K562 (cell line): ENCODE results near the gene BTBD18. TPM values are rescaled to one million over a fixed set of nuclear protein-coding genes. Genes with fewer than 3 reads are reported as not detected.

Source experiments
- ATAC-seq: fragments of 200-7000 bp; cut with Tn5 transposase; 3 replicates; pipeline ENCODE4 v1.9.1; 2020; ENCODE audit warnings: moderate library complexity
- BruUV-seq: library from RNA; stranded (reverse); fragments of 400-500 nt; replicated peaks from 2 replicates; lab custom pipeline; 2021; lab: Mats Ljungman, UMichigan
- CTCF ChIA-PET: fragments of 300-600 bp; formaldehyde crosslinking; extraction: SDS; loops from one replicate; lab custom pipeline; 2021; ENCODE audit warnings: low intra/inter-chr PET ratio; lab: Yijun Ruan, JAX
- POLR2A ChIA-PET: fragments of 300-600, 350-650 bp; sonication (Branson Sonifier 250); formaldehyde crosslinking; extraction: SDS; loops from one replicate; lab custom pipeline; 2021; ENCODE audit warnings: antibody characterized with exemption, inconsistent platforms; lab: Yijun Ruan, JAX
- DNase-seq, 4 experiments: peaks; one replicate each; pipeline versions ENCODE4 v3.0.0 to v3.0.0-alpha.2; 2011 to 2018; ENCODE audit warnings: low spot score in 3 of 4, mixed read lengths in 3 of 4; ENCODE audit errors: extremely low read depth in 1 of 4
- FAIRE-seq: peaks from 2 replicates; lab custom pipeline; 2011; peaks lifted over from hg19 to GRCh38; lab: Jason Lieb, UNC
- H2AFZ ChIP-seq: 2 replicates; pipeline ENCODE4 v1.6.0; 2011; ENCODE audit warnings: low read depth, low read length, control low read depth, inconsistent platforms
- H3K27ac ChIP-seq: fragments of 200-600 bp; 3 replicates; pipeline ENCODE4 v1.8.0; 2011; ENCODE audit warnings: low read depth, mild to moderate bottlenecking, control low read depth, inconsistent platforms, low read length, moderate library complexity, mixed read lengths; ENCODE audit errors: extremely low read depth
- H3K27me3 ChIP-seq, 2 experiments: fragments of 300-600 bp in 1 of 2; 2 replicates in 1 of 2; 3 replicates in 1 of 2; pipeline versions ENCODE4 v1.6.0 to v1.8.0; 2011; ENCODE audit warnings: inconsistent platforms in 2 of 2, low read length in 2 of 2, mild to moderate bottlenecking in 1 of 2, mixed read lengths in 1 of 2, moderate library complexity in 1 of 2; ENCODE audit not compliant: control insufficient read depth in 2 of 2, insufficient read depth in 2 of 2
- H3K36me3 ChIP-seq: fragments of 300-600 bp; 3 replicates; pipeline ENCODE4 v1.8.0; 2011; ENCODE audit warnings: mild to moderate bottlenecking, low read length, inconsistent platforms; ENCODE audit not compliant: control insufficient read depth, insufficient read depth
- H3K4me1 ChIP-seq, 2 experiments: fragments of 200-600 bp in 1 of 2; replicated peaks in 1 of 2; 2 replicates in 1 of 2; 3 replicates in 1 of 2; pipeline versions ENCODE4 v1.5.1 to v1.8.0; 2011; ENCODE audit warnings: inconsistent platforms in 2 of 2, low read length in 2 of 2, mild to moderate bottlenecking in 1 of 2, mixed read lengths in 1 of 2, moderate library complexity in 1 of 2; ENCODE audit not compliant: control insufficient read depth in 2 of 2, insufficient read depth in 2 of 2
- H3K4me2 ChIP-seq: 2 replicates; pipeline ENCODE4 v1.6.1; 2011; ENCODE audit warnings: low read length, control low read depth, inconsistent platforms, mixed read lengths; ENCODE audit not compliant: insufficient read depth
- H3K4me3 ChIP-seq: fragments of 200-600 bp; sonication (generic), shearing (Covaris generic); 2 replicates; pipeline ENCODE4 v1.5.1; 2016; ENCODE audit warnings: control low read depth, inconsistent platforms
- H3K79me2 ChIP-seq: fragments of 200-600 bp; 3 replicates; pipeline ENCODE4 v1.8.0; 2011; ENCODE audit warnings: low read length, inconsistent platforms; ENCODE audit not compliant: control insufficient read depth, insufficient read depth
- H3K9ac ChIP-seq, 2 experiments: 2 replicates each; pipeline versions ENCODE4 v1.6.0 to v1.6.1; 2011; ENCODE audit warnings: low read depth in 2 of 2, low read length in 2 of 2, control low read depth in 1 of 2, inconsistent platforms in 1 of 2, mild to moderate bottlenecking in 1 of 2, mixed read lengths in 1 of 2; ENCODE audit not compliant: insufficient read depth in 1 of 2
- H3K9me1 ChIP-seq: one replicate; pipeline ENCODE4 v1.6.0; 2011; ENCODE audit warnings: inconsistent platforms, mild to moderate bottlenecking, low read length, moderate library complexity; ENCODE audit not compliant: control insufficient read depth, insufficient read depth
- H3K9me3 ChIP-seq: replicated peaks from 2 replicates; pipeline ENCODE4 v1.5.1; 2011; ENCODE audit warnings: low read depth, low read length, inconsistent platforms; ENCODE audit not compliant: control insufficient read depth, insufficient read depth
- H4K20me1 ChIP-seq: replicated peaks from 2 replicates; pipeline ENCODE4 v1.6.1; 2011; ENCODE audit warnings: low read length, inconsistent platforms, mixed read lengths; ENCODE audit not compliant: control insufficient read depth, insufficient read depth
- CHD1 ChIP-seq: fragments of 200-600 bp; sonication (generic); IDR thresholded peaks from one replicate; pipeline ENCODE4 v1.6.1; 2012; ENCODE audit warnings: mild to moderate bottlenecking, moderate library complexity, low read length, inconsistent platforms
- CTCF ChIP-seq, 3 experiments: IDR thresholded peaks in 2 of 3; conservative IDR thresholded peaks in 1 of 3; 2 replicates each; pipeline ENCODE4 v1.5.1; 2011 to 2012; ENCODE audit warnings: low read length in 3 of 3, mild to moderate bottlenecking in 3 of 3, control low read depth in 2 of 3, improper control_type of control experiment in 1 of 3, inconsistent platforms in 1 of 3, low read depth in 1 of 3, mixed read lengths in 1 of 3, moderate library complexity in 1 of 3; ENCODE audit not compliant: insufficient read depth in 2 of 3
- GABPA ChIP-seq: fragments of 200-800 bp; sonication (Bioruptor generic); conservative IDR thresholded peaks from 2 replicates; pipeline ENCODE4 v1.6.1; 2016; ENCODE audit warnings: low read depth, missing genetic modification characterization, missing compliant biosample characterization
- HBP1 ChIP-seq: fragments of 450-650 bp; formaldehyde crosslinking; IDR thresholded peaks from 2 replicates; pipeline ENCODE4 v1.4.0; 2022; ENCODE audit warnings: missing genetic modification characterization
- HDAC1 ChIP-seq, 2 experiments: fragments of 450-650 bp; IDR thresholded peaks; 2 replicates each; pipeline ENCODE4 v1.6.1; 2016 to 2017; ENCODE audit warnings: inconsistent platforms in 1 of 2, mild to moderate bottlenecking in 1 of 2, moderate library complexity in 1 of 2
- HIVEP1 ChIP-seq: fragments of 250-450 bp; sonication (Bioruptor Pico); IDR thresholded peaks from 2 replicates; pipeline ENCODE4 v1.4.0; 2020; ENCODE audit warnings: mild to moderate bottlenecking
- MLLT1 ChIP-seq, 2 experiments: fragments of 450-650 bp; IDR thresholded peaks; 2 replicates each; pipeline ENCODE4 v1.6.1; 2016
- RAD21 ChIP-seq, 2 experiments: fragments of 250-450 bp in 1 of 2; fragments of 450-650 bp in 1 of 2; sonication (Bioruptor Pico) in 1 of 2; formaldehyde crosslinking in 1 of 2; IDR thresholded peaks in 1 of 2; conservative IDR thresholded peaks in 1 of 2; 2 replicates each; pipeline versions ENCODE4 v1.4.0 to v1.8.0; 2020 to 2022; ENCODE audit warnings: mild to moderate bottlenecking in 2 of 2, moderate library complexity in 1 of 2
- SREBF1 ChIP-seq: fragments of 150-350 bp; IDR thresholded peaks from 2 replicates; pipeline ENCODE4 v1.6.1; 2014; ENCODE audit warnings: antibody characterized with exemption, low read depth, low read length, borderline replicate concordance
- ZNF766 ChIP-seq: fragments of 200-800 bp; sonication (Bioruptor generic); conservative IDR thresholded peaks from 2 replicates; pipeline ENCODE4 v1.6.1; 2016; ENCODE audit warnings: missing genetic modification characterization, missing compliant biosample characterization
- ZNF778 ChIP-seq: fragments of 450-650 bp; formaldehyde crosslinking; IDR thresholded peaks from 2 replicates; pipeline ENCODE4 v1.4.0; 2020; ENCODE audit warnings: mild to moderate bottlenecking, moderate library complexity
- WGBS: fragments of 100-300 bp; shearing (Covaris generic); methylation state at CpG from one replicate; pipeline ENCODE4 v1.1.6; 2016; ENCODE audit warnings: low coverage, mixed read lengths; ENCODE audit not compliant: insufficient coverage; ENCODE audit errors: missing lambda C conversion rate; 5-methylcytosine and 5-hydroxymethylcytosine counted together
- in situ Hi-C: fragments of 300-500 bp; cut with MboI; formaldehyde crosslinking; loops from 4 replicates; pipeline ENCODE4 v1.15.0; 2018; ENCODE audit warnings: inconsistent platforms, mixed read lengths
- intact Hi-C: fragments of 100-400 bp; cut with micrococcal nuclease; formaldehyde crosslinking; loops from 2 replicates; pipeline ENCODE4 v1.14.2; 2022
- polyA plus RNA-seq, 8 experiments: library from polyadenylated mRNA; depleted of rRNA in 4 of 8; stranded (reverse) in 5 of 8; unstranded in 3 of 8; fragments of >200 nt; fragmentation: Nextera tagmentation in 2 of 8; fragmentation: Illumina TruSeq in 1 of 8; extraction: Ambion mirVana in 2 of 8; extraction: Trizol in 1 of 8; gene quantifications; 2 replicates each; pipeline versions ENCODE4 v1.2.1 to v1.2.3, GENCODE V29; 2011 to 2014; ENCODE audit warnings: inconsistent platforms in 1 of 8, missing spikeins in 1 of 8
- total RNA-seq, 7 experiments: library from RNA; depleted of rRNA in 6 of 7; stranded (reverse); fragments of >200 nt in 6 of 7; fragmentation: Illumina TruSeq in 2 of 7; extraction: Trizol in 2 of 7; gene quantifications; 2 replicates each; pipeline versions ENCODE4 v1.2.1 to v1.2.3, GENCODE V29; 2011 to 2021; ENCODE audit warnings: low replicate concordance in 1 of 7

Gene BTBD18
- total and polyA plus RNA-seq, 9 of the 15 experiments (the other 6 are each of a cell fraction or from before 2014, with no cell fraction given), result 0.06 TPM; not detected in 8

- H3K27me3 ChIP-seq, result no peaks in the 10 kb centered on the region
- peak; percentile 70 for ATAC-seq
- no peaks in the 10 kb centered on the region for H3K9me3 ChIP-seq
- peak overlapping the region; percentile 79 for H3K4me2 ChIP-seq
- intact Hi-C loops, result loop anchor here (2.0 to 5.0 kb wide), 2 partner anchors 15 to 34 kb away; no protein-coding TSS in a partner anchor
- H3K9me1 ChIP-seq, result no peaks in the 10 kb centered on the region
- no peak for TF ChIP-seq HIVEP1 (CRISPR knock-in tag)
- TF ChIP-seq RAD21 (CRISPR knock-in tag; conservative IDR thresholded peaks at IDR 0.05 in 1 of 2, IDR thresholded peaks at IDR 0.05 in 1 of 2), result peak in 1 of 2 experiments; percentile 16; a peak in 1 of 4 replicates
- no peak for TF ChIP-seq GABPA (tag)
- TF ChIP-seq ZNF778 (CRISPR knock-in tag), result no peak
- TF ChIP-seq CHD1, result no peak
- TF ChIP-seq HDAC1 (IDR thresholded peaks at IDR 0.05), result peak in 1 of 2 experiments; percentile 52; a peak in 1 of 4 replicates
- peak in 1 of 2 experiments; percentile 22; a peak in 1 of 4 replicates for TF ChIP-seq MLLT1 (IDR thresholded peaks at IDR 0.05)
- TF ChIP-seq ZNF766 (CRISPR knock-in tag), result peak; percentile 77
- TF ChIP-seq HBP1 (CRISPR knock-in tag), result no peak
- peak in 2 of 3 experiments; percentile 16 to 17; a peak in 1 of 6 replicates for TF ChIP-seq CTCF (IDR thresholded peaks at IDR 0.05 in 2 of 3, conservative IDR thresholded peaks at IDR 0.05 in 1 of 3; ENCODE audit: insufficient read depth in 2 of 3, low read depth in 1 of 3, low read length in 3 of 3)
- TF ChIP-seq SREBF1, result no peak
- peaks cover 7 to 22% of the 10 kb centered on the region in 2 experiments; a peak in 4 of 5 replicates for H3K4me1 ChIP-seq
- peaks cover 7% of the 10 kb centered on the region for H4K20me1 ChIP-seq
- no peak overlapping the region for H2AFZ ChIP-seq
- peak; percentile 34 to 54 (median 47) for DNase-seq
- ChIA-PET CTCF (no interaction called here), POLR2A (interaction anchor here (0.7 to 6.2 kb wide), 8 partner anchors 9 to 51 kb away, joined by 3 to 88 read pairs (median 10); partner anchors contain the start of genes BTBD18, MED19, SELENOH and TMX2)
- 6% methylated on average over 1 of the region's 1 CpG for WGBS
- peaks cover 67% of the 10 kb centered on the region for H3K79me2 ChIP-seq
- H3K27ac ChIP-seq, result no peak overlapping the region
- BruUV-seq, result no TSS peak
- peak; percentile 55 for FAIRE-seq
- peaks cover 7% of the 10 kb centered on the region; the same call in 1 of the 3 replicates for H3K36me3 ChIP-seq
- H3K4me3 ChIP-seq, result peak overlapping the region; percentile 62
- in situ Hi-C loops, result no loop called here
- H3K9ac ChIP-seq, result peak overlapping the region; percentile 1 to 95; a peak in 2 of 4 replicates
These were observed 11.9 kb upstream of the BTBD18 start for GRCh38 chr11:57763568-57763967.
